ENCODE results near the gene DAND5. TPM values are rescaled to one million over a fixed set of nuclear protein-coding genes. Genes with fewer than 3 reads are reported as not detected.
A peak's percentile ranks its signal among the peaks of the same experiment; 100 is the strongest.

DAND5 gene
- total and polyA plus RNA-seq, 2 of the 13 experiments (the other 11 are each of a cell fraction or from before 2014, with no cell fraction given), result 0.04 TPM; not detected in 1

- TF ChIP-seq GZF1 (CRISPR knock-in tag; IDR thresholded peaks at IDR 0.05) (0 out of 2 replicates have a peak, but pooled peaks have one; percentile 2), TBP (CRISPR knock-in tag; IDR thresholded peaks at IDR 0.05) (no peak), HCFC1 (IDR thresholded peaks at IDR 0.05; ENCODE audit: low read depth, low read length) (no peak), GTF2F1 (IDR thresholded peaks at IDR 0.05; ENCODE audit: low read length) (no peak), SP140L (CRISPR knock-in tag; IDR thresholded peaks at IDR 0.05; ENCODE audit: borderline replicate concordance) (peak; percentile 14; the same call in 1 of the 2 replicates), ZFYVE20 (CRISPR knock-in tag; IDR thresholded peaks at IDR 0.05; ENCODE audit: borderline replicate concordance, low read depth) (0 out of 2 replicates have a peak, but pooled peaks have one; percentile 33), ZNF350 (CRISPR knock-in tag; IDR thresholded peaks at IDR 0.05; ENCODE audit: borderline replicate concordance, low read depth) (no peak), PPARG (CRISPR knock-in tag; conservative IDR thresholded peaks at IDR 0.05) (no peak), HOXA5 (CRISPR knock-in tag; IDR thresholded peaks at IDR 0.05) (no peak), ZHX1 (CRISPR knock-in tag; IDR thresholded peaks at IDR 0.05; ENCODE audit: low read depth) (no peak), THAP9 (CRISPR knock-in tag; IDR thresholded peaks at IDR 0.05; ENCODE audit: borderline replicate concordance) (no peak), BORCS8-MEF2B (CRISPR knock-in tag; IDR thresholded peaks at IDR 0.05) (0 out of 2 replicates have a peak, but pooled peaks have one; percentile 15), IKZF5 (CRISPR knock-in tag; IDR thresholded peaks at IDR 0.05) (peak; percentile 7; the same call in 1 of the 2 replicates), ZNF776 (CRISPR knock-in tag; IDR thresholded peaks at IDR 0.05) (0 out of 2 replicates have a peak, but pooled peaks have one; percentile 28), ZNF761 (CRISPR knock-in tag; conservative IDR thresholded peaks at IDR 0.05) (peak; percentile 33; the same call in 1 of the 2 replicates), RCOR2 (CRISPR knock-in tag; IDR thresholded peaks at IDR 0.05) (no peak; the same call in 1 of the 2 replicates), ZNF138 (CRISPR knock-in tag; IDR thresholded peaks at IDR 0.05; ENCODE audit: low read depth) (no peak)
- TF ChIP-seq, protein P1, sequence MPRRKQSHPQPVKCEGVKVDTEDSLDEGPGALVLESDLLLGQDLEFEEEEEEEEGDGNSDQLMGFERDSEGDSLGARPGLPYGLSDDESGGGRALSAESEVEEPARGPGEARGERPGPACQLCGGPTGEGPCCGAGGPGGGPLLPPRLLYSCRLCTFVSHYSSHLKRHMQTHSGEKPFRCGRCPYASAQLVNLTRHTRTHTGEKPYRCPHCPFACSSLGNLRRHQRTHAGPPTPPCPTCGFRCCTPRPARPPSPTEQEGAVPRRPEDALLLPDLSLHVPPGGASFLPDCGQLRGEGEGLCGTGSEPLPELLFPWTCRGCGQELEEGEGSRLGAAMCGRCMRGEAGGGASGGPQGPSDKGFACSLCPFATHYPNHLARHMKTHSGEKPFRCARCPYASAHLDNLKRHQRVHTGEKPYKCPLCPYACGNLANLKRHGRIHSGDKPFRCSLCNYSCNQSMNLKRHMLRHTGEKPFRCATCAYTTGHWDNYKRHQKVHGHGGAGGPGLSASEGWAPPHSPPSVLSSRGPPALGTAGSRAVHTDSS (CRISPR knock-in tag; conservative IDR thresholded peaks at IDR 0.05), result no peak
- TF ChIP-seq, protein P2, sequence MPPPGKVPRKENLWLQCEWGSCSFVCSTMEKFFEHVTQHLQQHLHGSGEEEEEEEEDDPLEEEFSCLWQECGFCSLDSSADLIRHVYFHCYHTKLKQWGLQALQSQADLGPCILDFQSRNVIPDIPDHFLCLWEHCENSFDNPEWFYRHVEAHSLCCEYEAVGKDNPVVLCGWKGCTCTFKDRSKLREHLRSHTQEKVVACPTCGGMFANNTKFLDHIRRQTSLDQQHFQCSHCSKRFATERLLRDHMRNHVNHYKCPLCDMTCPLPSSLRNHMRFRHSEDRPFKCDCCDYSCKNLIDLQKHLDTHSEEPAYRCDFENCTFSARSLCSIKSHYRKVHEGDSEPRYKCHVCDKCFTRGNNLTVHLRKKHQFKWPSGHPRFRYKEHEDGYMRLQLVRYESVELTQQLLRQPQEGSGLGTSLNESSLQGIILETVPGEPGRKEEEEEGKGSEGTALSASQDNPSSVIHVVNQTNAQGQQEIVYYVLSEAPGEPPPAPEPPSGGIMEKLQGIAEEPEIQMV (CRISPR knock-in tag; IDR thresholded peaks at IDR 0.05; ENCODE audit: low read depth), result no peak
Observed at GRCh38 chr19:12938779-12939601, 30.4 kb upstream of the DAND5 start (continued).

Data from HepG2 (cell line).